COLO668 (cell line): Measurements from ENCODE around the gene NELL2.
"Not testable (repeated sequence)": the region's sequence is repeated elsewhere in the genome, so short reads cannot be mapped to it uniquely, and the experiment has no call there.

Source experiments
- DNase-seq: peaks from one replicate; lab custom pipeline; 2025; ENCODE audit not compliant: unreplicated experiment; lab: John Stamatoyannopoulos, UW

The NELL2 gene

GRCh38 chr12:44875954-44876543, at the start of gene NELL2:
NELL2 (minus strand) TSS chr12:44876315; CDS start chr12:44875869, 446 bp downstream.
- DNase-seq = peak; percentile 14

DNA sequence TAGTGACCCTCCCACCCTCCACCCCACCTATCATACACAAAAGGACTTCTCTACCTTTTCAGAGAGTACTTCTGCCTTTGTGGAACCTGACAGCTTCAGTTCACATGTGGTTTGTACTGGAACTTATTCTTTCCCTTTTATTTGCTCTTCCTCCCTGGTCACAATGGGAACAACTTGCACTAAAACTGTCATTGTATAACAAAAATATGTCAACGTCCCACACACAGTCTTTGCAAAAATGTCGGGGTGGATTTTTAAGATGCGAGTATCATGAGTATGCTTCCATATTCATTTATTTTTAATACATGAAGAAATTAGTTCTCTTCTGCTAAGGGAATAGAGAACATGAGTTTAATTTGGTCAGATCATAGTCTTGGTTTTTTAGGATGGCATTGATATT, 45.6 kb upstream of the NELL2 start:
- DNase-seq = no peak

GRCh38 chr12:44917141-44917540, 41.0 kb upstream of the NELL2 start:
- DNase-seq = no peak

DNA sequence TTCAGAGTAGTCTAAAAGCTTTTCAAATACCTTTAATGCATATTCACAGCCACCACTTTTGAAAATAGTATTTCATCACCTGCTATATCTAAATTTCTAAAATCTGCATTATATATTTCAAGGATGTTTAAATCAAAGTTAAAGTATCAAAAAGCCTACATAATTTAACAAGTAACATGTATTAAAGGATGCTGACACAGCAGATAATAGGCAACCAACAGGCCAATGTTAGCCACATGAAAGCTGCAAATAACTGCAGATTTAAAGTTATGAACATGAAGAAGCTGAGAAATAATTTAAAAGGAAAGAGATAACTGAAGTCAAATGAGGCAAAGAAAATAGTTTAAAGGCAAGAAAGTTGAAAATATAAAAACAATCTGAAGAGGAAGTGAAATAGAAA, 39.8 kb upstream of the NELL2 start:
- DNase-seq = no peak

- DNase-seq = no peak
Observed at GRCh38 chr12:44904321-44904720, 28.2 kb upstream of the NELL2 start.

- DNase-seq = not testable (repeated sequence)
Observed at GRCh38 chr12:44898108-44898507, 22.0 kb upstream of the NELL2 start.

DNA sequence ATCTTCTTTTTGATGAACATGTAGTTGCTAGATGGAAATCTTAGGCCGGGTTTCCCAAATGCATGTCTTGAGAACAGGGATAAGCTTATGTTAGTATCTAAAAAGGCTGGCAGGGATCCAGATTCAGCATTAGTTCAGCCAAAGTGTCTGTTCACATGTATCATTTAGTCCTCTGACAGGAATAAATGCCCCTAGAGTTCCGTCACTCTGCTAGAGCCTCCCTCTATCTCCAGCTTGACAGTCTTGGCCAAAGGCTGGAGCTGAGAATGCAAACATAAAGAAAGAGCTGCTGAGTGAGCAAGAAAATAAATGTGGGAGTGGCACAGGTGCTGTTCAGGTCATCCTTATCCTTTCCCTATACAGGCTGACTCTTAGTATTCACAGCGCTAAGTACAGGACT, 13.8 kb upstream of the NELL2 start:
- DNase-seq = no peak

GRCh38 chr12:44889162-44889561, 13.0 kb upstream of the NELL2 start:
- DNase-seq = no peak

DNA sequence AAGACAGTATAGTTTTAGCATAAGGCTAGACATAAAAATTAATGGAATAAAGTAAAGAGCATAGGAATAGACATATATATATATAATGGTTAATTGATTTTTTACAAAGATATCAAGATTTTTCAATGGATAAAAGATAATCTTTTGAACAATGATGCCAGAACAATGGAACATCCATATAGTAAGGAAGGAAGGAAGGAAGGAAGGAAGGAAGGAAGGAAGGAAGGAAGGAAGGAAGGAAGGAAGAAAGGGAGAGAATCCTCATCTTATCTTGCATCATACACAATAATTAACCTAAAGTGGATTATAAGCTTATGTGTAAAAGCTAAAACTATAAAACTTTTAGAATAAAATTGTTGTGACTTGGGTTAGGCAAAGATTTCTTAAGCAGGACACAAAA, 9.8 kb upstream of the NELL2 start:
- no peak for DNase-seq

- no peak for DNase-seq
Observed at GRCh38 chr12:44881197-44881596, 5.1 kb upstream of the NELL2 start.

DNA sequence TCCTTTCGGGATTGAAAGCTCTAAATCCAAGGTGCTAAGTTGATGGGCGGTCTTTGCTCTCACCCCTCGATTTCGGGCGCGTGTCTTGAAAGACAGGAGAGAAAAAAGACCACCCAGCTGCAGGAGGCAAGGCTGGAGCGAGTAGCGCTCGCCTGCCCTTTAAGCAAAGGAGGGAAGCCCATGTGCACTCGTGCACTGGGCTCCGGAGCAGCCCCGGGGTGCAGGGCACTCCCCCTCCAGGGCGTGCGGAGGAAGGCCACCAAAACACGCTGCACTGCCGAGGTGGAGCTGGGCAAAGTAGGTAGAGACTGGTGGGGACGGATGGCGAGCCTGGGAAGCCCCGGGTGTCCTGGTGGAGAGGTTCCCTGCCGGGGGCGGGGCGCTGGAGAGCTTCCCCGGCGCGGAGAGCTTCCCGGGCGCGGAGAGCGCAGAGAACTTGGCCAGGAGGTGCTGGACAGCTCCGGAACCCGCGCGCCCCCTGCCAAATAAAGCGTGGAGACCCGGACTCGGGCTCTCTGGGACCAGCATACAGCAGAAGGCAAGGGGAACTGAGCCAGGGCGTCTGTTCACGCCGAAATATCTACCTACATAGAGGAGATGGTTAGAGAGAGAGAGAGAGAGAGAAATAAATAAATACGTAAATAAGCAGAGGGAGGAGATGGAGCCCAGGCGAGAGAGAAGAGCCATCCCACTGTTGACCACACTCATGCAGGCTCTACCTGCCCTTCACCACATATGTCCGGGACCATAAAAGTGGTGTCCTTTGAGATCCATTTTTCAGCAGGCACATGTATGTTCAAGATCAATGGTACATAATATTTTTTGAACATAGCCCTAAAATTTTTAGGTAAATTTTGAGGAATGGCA, 662 bp upstream of the NELL2 start:
- peak; percentile 32 for DNase-seq

- peak; percentile 7 for DNase-seq
Observed at GRCh38 chr12:44875417-44875953, 630 bp downstream of the NELL2 start.

GRCh38 chr12:44874981-44875416, 1.1 kb downstream of the NELL2 start:
- peak; percentile 2 for DNase-seq

DNA sequence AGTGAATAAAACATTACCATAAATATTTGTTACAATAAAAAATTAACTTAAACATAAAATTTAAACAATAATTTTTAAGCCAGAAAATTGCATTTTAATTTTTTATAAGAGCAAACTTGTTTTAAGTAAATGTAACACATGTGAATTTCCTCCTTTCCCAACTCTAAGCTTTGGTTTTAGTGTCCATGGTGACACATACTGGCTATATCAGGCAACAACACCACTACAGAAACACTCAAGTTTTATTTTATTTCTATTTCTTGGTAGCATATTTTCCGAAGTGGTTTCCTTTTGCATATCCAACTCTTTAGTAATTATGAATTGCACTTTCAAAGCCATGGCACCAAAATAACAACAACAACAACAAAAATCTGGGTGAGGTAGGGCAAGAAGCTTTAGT, 2.2 kb downstream of the NELL2 start:
- DNase-seq = no peak

- DNase-seq = no peak
Observed at GRCh38 chr12:44869503-44869902, 6.6 kb downstream of the NELL2 start.

DNA sequence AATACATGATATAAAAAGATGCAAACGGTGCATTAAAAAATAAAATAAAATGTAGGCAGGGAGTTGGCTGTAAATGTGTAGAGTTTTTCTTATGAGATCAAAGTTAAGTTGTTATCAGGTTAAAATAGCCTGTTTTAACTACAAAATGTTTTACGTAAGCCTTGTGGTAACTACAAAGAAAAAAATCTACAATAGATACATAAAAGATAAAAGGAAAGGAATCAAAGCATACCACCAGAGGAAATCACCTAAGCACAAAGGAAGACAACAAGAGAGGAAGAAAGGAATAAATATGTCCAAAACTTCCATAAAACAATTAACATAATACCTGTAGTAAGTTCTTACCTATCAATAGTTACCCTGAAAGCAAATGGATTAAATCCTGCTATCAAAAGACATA, 12.2 kb downstream of the NELL2 start:
- no peak for DNase-seq

- no peak for DNase-seq
Observed at GRCh38 chr12:44859998-44860689, 16.0 kb downstream of the NELL2 start.

- no peak for DNase-seq
Observed at GRCh38 chr12:44858226-44858855, 17.8 kb downstream of the NELL2 start.

GRCh38 chr12:44852483-44852882, 23.6 kb downstream of the NELL2 start:
- no peak for DNase-seq

- no peak for DNase-seq
Observed at GRCh38 chr12:44851586-44851985, 24.5 kb downstream of the NELL2 start.

GRCh38 chr12:44848703-44849085, 27.4 kb downstream of the NELL2 start:
- no peak for DNase-seq
